KBM-7 (cell line): ENCODE results near the gene STAG2.
"Not testable (repeated sequence)": the region's sequence is repeated elsewhere in the genome, so short reads cannot be mapped to it uniquely, and the experiment has no call there.

ENCODE experiments used
- DNase-seq: peaks from one replicate; pipeline ENCODE4 v3.0.0-alpha.2; 2015
- in situ Hi-C: fragments of 300-500 bp; cut with MboI; formaldehyde crosslinking; loops from 2 replicates; pipeline ENCODE4 v1.14.3; 2020; ENCODE audit warnings: low sequenced_read_pairs, low pct_unique_long_range_greater_than_20kb, mixed read lengths

Gene STAG2

GRCh38 chrX:124125471-124125870 lies 164.0 kb downstream of the STAG2 start:
- in situ Hi-C loops: no loop called here
- DNase-seq: no peak

GRCh38 chrX:124127496-124127895 lies 166.0 kb downstream of the STAG2 start:
- in situ Hi-C loops: no loop called here
- no peak for DNase-seq

- DNase-seq, in situ Hi-C loops: not testable (repeated sequence)
These were observed 170.9 kb downstream of the STAG2 start for GRCh38 chrX:124132437-124132836.

- no peak for DNase-seq
- in situ Hi-C loops: no loop called here
These were observed 184.2 kb downstream of the STAG2 start for GRCh38 chrX:124145749-124146148.

- in situ Hi-C loops: no loop called here
- DNase-seq: no peak
These were observed 189.7 kb downstream of the STAG2 start for GRCh38 chrX:124151195-124151594.
